GM21447 (cell line): ENCODE measurements around the gene RPL37.
"Not testable (repeated sequence)": the region's sequence is repeated elsewhere in the genome, so short reads cannot be mapped to it uniquely, and the experiment has no call there.

Experiments
- ATAC-seq: cut with Tn5 transposase; IDR thresholded peaks from one replicate; pipeline ENCODE4 v1.9.1; 2021; ENCODE audit not compliant: unreplicated experiment

Gene RPL37

GRCh38 chr5:40834849-40835787 lies at the start of gene RPL37:
Gene RPL37 (minus strand): TSS chr5:40835222. CDS start chr5:40835185, 37 bp downstream.
- ATAC-seq: peak; percentile 93

DNA sequence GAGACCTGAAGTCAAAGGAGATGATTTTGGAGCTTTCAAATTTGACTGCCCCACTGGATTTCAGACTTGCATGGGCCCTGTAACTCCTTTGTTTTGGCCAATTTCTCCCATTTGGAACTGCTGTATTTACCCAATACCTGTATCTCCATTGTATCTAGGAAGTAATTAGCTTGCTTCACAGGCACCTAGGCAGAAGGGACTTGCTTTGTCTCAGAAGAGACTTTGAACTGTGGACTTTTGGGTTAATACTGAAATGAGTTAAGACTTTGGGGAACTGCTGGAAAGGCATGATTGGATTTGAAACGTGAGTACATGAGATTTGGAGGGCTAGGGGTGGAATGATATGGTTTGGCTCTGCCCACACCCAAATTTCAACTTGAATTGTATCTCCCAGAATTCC lies 48.0 kb upstream of the RPL37 start:
- not testable (repeated sequence) for ATAC-seq

- no peak for ATAC-seq
Measured at GRCh38 chr5:40882291-40882690, 47.3 kb upstream of the RPL37 start.

GRCh38 chr5:40879163-40879942 lies 44.3 kb upstream of the RPL37 start:
- ATAC-seq: no peak

DNA sequence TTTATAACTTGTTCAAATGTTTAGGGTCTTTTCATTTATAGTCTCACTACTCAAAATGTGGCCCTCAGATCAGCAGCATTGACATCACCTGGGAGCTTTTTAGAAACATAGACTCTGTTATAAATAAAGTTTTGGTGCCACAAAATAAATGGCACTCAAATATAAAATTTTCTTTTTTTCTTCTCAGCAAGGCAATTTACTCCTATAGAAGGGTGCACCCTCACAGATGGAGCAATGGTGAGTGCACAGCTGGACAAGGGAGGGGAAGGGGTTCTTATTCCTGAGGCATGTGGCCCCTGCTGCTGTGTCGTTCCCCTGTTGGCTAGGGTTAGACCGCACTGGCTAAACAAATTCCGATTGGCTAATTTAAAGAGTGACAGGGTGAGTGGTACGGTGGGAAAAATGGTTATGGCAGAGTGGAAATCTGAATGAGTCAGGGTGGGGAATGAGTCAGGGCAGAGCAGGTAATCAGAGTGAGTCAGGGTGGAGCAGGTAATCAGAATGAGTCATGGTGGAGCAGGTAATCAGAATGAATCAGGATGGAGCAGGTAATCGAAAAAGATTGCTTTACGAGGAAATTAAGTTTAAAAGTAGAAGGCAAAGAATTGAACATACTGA lies 42.5 kb upstream of the RPL37 start:
- no peak for ATAC-seq

DNA sequence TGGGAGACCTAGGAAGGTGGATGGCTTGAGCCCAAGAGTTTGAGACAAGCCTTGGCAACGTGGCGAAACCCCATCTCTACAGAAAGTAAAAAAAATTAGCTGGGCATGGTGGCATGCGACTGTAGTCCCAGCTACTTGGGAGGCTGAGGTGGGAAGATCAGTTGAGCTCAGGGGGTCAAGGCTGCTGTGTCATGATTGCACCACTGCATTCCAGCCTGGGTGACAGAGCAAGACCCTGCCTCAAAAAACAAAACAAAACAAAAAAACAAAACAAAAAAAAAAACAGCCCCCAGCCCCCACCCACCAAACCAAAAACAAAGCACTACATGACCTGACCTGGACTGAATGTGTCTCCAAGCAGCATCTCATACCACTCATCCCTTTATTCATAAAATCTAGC lies 40.9 kb upstream of the RPL37 start:
- no peak for ATAC-seq

DNA sequence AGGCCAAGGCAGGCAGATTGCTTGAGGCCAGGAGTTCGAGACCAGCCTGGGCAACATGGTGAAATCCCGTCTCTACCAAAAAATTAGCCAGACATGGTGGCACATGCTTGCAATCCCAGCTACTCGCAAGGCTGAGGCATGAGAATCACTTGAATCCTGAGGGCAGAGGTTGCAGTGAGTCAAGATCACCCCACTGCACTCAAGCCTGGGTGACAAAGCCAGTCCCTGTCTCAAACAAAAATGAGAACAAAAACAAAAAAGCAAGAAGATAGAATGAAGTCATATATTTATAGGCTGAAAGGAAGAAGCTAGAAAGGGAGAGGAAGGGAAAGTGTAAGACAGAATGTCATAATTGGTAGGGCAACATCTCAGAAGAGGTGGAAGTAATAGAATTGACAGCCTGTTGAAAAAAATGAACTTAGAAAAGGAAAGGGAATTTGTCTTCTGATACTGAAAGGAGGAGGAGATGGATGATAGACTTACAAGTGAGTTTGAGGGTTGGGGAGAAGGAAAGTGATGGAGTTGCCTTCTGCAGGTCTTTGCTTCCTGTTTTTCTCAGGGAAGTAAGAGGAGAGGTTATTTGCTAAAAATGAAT lies 38.4 kb upstream of the RPL37 start:
- no peak for ATAC-seq

- ATAC-seq: not testable (repeated sequence)
Measured at GRCh38 chr5:40872253-40872652, 37.2 kb upstream of the RPL37 start.

DNA sequence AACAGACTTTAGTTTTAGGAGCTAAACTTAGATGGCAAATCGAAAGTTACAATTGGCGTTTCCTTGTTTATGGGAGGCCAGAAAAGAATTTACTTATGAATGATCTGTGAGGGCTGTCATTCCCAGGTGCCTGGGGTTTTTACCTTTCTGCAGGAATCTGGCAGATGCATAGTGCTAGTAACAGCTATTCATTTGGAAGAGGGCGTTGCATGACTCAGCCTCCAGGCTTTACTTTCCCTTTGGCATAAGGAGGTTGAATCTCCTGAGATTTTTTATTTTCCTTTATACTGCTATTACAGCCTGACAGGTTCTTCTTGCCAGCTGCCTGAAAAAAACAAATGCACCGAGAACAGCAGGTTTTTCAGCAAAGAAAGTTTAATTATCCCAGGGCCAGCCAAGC lies 36.2 kb upstream of the RPL37 start:
- no peak for ATAC-seq

- ATAC-seq: no peak
Measured at GRCh38 chr5:40869384-40869783, 34.4 kb upstream of the RPL37 start.

DNA sequence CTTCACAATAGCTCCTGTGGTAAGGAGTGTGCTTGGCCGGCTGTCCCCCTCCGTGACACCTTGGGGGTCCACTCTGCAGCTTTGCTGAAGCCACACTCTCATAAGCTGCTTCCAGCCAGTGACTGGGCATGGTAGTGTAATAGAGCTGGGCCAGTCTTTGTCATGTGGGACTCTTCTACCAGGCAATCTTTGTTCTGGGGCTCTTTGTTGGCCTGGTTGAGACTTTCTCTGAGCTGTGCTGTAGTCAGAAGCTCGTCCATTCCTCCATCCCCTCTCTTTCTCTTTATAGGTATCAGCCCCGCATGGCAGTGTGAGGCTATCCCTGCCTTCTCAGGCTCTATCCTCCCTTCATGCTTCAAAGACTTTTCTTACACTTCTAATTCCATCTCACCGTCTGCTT lies 31.8 kb upstream of the RPL37 start:
- no peak for ATAC-seq

DNA sequence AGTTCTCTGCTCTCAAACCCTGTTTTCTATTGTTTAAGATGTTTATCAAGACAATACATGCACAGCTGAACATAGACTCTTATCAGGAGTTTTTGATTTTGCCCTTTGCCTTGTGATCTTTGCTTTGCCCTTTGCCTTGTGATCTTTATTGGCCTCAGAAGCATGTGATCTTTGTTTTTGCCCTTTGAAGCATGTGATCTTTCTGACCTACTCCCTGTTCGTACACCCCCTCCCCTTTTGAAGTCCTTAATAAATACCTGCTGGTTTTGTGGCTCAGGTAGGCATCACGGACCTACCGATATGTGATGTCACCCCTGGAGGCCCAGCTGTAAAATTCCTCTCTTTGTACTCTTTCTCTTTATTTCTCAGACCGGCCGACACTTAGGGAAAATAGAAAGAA lies 30.0 kb upstream of the RPL37 start:
- not testable (repeated sequence) for ATAC-seq

- no peak for ATAC-seq
Measured at GRCh38 chr5:40860711-40861110, 25.7 kb upstream of the RPL37 start.

DNA sequence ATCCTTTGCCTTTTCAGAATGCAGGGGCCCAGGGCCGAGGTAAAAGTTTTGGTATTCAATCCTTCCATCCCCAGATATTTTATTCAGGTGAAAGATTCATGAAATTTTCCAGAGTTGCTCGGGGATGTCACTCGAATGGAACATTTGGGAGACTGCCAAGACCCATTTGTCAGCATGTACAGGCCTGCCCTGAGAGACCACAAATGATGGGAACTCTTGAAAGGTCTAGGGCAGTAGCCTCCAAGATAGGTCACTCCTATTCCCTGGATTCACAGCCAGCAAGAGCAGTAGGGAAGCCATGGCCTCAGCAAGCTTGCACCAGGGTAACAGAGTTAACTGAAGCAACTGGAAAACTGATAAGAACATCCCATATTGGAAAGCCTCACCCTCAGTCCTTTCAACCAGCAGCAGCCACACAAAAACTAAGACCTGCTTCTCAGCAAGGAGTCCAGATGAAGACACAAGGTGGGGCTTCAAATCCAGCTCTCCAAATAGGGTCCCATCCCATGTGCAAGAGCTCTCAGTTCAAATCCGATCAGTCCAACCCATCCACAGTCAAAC lies 18.7 kb upstream of the RPL37 start:
- no peak for ATAC-seq

DNA sequence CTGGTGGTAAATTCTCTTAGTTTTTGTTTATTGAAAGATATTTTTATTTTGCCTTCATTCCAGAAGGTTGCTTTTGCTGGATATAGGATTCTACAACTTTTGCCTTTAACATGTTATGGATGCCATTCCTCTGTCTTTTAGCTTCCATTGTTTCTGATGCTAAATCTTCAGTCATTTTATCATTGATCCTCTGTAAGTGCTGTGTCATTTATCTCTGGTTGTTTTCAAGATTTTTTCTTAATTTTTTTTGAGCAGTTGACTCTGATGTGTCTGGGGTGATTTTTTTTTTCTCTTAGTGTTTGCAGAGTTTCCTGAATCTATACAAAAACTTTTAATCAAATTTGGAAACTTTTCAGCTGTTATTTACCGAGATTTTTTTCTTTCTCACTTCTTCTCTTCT lies 12.5 kb upstream of the RPL37 start:
- ATAC-seq: no peak

DNA sequence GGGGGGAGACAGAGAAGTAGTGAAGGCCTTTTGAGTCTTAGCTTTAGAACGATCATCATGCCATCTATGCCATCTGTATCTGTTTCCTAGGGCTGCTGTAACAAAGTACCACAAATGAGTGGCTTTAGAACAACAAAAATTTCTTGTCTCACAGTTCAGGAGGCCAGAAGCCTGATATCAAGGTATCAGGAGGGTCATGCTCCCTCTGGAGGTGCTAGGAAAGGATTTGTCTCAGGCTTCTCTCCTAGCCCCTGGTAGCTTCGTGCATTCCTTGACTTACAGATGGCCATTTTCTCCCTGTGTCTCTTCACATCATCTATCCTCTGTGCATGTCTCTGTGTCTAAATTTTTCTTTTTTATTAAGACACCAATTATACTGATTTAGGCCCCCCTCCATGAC lies 11.3 kb upstream of the RPL37 start:
- ATAC-seq: no peak

DNA sequence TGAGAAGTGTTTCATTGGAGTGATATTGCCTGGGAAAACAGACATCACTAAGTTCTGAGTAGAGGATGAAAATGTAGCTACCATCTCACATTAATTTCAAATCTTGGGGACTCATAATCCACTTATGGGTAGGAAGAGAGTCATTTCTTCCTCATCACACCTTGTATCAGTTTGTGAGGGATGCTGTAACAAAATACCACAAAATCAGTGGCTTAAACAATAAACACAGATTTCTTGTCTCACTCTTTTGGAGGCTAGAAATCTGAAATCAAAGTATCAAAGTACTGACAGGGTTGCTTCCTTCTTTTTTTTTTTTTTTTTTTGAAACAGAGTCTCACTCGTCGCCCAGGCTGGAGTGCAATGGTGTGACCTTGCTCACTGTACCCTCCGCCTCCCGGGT lies 9.5 kb upstream of the RPL37 start:
- ATAC-seq: no peak

DNA sequence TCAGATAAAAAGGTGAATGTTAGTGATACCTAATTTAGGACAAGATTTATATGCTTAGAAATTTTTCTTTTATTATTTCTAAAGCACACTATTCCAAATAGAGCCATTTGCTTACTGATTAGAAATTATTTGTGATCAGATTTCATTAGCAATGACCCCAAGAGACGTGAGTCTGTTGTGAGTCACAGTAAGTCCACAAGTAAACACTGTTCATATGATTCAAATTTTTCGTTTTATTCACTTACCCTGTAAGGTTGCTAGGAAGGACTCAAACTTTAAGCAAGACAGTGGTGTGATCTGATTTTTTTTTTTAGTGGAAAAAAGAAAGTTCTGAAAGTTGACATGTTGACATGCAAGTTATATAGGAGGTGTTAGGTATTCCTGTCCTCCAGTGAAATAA lies 7.3 kb upstream of the RPL37 start:
- ATAC-seq: no peak

- ATAC-seq: peak; percentile 55
Measured at GRCh38 chr5:40841068-40841805, 6.2 kb upstream of the RPL37 start, which contains the start of gene CARD6. Gene CARD6 (plus strand): TSS chr5:40841367. CDS start chr5:40841383, 16 bp downstream.

- ATAC-seq: no peak
Measured at GRCh38 chr5:40838086-40838485, 3.1 kb upstream of the RPL37 start.
